Measurements from ENCODE around the gene TULP1.
"Not testable (repeated sequence)": the region's sequence is repeated elsewhere in the genome, so short reads cannot be mapped to it uniquely, and the experiment has no call there.

TULP1 gene

DNA sequence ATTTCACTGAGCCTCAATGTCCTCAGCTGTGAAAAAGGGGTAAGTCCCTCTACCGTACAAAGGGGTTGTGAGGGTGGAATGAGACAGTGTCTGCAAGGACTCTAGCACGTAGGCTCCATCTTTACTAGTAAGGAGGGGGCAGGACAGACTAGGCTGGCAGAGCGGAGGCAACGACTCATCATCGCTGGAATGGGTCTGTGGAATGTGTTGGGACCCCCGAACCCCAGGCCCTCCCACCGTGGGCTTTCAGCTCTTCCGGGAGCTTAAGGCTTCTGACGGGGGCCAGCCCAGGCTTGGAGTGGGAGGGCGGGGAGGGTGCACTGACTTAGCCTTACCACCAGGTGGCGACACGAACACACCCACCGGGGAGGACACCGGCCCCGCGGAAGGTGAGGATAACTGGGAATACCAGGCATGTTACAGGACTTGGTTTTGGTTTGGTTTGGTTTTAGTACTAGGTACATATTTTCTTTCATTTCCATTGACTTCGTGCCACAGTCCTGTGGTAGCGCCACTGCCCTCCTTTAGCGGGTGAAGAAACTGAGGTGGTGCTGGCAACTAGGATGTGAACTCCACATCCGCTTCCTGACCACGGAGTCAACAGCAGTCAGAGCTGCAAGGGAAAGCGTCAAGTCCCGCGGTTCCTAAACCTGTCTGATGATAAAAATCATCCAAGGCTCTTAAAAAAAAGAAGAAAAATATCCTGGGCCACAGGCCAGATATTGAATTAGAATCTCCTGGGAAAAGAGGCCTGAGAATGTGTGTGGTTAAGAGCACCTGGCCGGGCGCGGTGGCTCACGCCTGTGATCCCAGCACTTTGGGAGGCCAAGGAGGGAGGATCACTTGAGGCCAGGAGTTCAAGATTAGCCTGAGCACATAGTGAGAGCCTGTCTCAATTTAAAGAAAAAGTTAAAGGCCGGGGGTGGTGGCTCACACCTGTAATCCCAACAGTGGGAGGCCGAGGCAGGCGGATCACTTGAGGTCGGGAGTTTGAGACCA is 10.3 kb upstream of the TULP1 start:
- in situ Hi-C loops (cut with MboI; ENCODE audit: low pct_unique_long_range_greater_than_20kb, low sequenced_read_pairs, unreplicated experiment), result no loop called here
- DNase-seq (ENCODE audit: low spot score), result peak; percentile 84
- peak; percentile 93 for TF ChIP-seq CTCF (IDR thresholded peaks at IDR 0.05; ENCODE audit: extremely low read depth, insufficient read depth, missing control alignments)

DNA sequence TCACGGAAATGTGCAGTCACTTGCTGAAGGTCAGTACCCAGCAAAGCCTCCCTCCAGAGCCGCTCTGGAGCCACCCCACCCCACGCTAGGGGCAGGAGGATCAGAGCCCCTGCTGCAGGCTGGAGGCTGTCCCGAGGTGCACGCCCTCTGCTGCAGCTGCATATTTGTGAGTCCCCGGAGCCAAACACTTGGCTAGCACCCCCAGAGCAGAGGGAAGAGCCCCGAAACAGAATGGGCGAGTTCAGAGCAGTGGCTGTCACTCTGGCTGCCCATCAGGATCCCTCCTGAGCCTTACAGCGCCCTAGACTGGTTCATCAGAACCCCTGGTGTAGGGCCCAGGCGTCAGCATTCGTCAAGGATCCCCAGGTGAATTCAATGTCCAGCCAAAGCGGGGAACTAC is 9.5 kb upstream of the TULP1 start:
- DNase-seq (ENCODE audit: low spot score), result no peak
- in situ Hi-C loops (cut with MboI; ENCODE audit: low pct_unique_long_range_greater_than_20kb, low sequenced_read_pairs, unreplicated experiment), result no loop called here
- TF ChIP-seq CTCF (IDR thresholded peaks at IDR 0.05; ENCODE audit: extremely low read depth, insufficient read depth, missing control alignments), result no peak

- no peak for DNase-seq (ENCODE audit: low spot score)
- no peak for TF ChIP-seq CTCF (IDR thresholded peaks at IDR 0.05; ENCODE audit: extremely low read depth, insufficient read depth, missing control alignments)
- in situ Hi-C loops (cut with MboI; ENCODE audit: low pct_unique_long_range_greater_than_20kb, low sequenced_read_pairs, unreplicated experiment), result no loop called here
Observed at GRCh38 chr6:35521235-35521634, 8.5 kb upstream of the TULP1 start.

DNA sequence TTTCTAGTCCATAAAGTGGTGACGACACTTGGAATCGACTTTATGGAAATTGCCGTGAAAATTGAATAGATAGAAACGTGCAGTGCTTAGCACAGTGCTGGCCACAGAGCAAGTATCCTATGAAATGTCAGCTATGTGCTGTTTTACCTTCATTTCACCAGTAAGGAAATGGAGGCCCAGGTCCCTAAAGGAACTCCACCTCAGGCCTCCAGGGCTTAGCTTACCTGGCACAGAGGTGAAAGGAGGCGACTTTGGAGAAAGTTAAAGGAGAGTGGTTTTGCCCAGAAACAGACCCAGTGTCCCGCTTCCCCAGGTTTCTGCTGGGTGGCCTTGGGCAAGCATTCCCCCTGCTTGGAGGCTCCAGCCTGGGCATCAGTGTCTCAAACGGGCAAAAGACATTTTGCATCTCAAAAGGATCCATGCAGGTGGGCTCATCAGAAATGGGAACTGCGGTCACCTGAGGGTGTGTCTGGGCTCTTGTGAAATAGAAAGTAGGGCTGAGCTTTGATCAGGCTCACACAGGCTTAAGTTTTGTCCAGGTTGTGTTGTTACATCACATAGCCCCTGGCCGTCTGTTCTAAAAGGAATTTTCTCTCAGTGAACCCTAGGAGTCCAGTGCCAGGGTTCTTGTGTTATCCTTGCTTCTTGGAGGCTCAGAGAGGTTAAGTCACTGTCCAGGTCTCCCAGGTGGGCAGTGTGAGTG is 6.8 kb upstream of the TULP1 start:
- TF ChIP-seq CTCF (IDR thresholded peaks at IDR 0.05; ENCODE audit: extremely low read depth, insufficient read depth, missing control alignments), result no peak
- no peak for DNase-seq (ENCODE audit: low spot score)
- in situ Hi-C loops (cut with MboI; ENCODE audit: low pct_unique_long_range_greater_than_20kb, low sequenced_read_pairs, unreplicated experiment), result no loop called here

DNA sequence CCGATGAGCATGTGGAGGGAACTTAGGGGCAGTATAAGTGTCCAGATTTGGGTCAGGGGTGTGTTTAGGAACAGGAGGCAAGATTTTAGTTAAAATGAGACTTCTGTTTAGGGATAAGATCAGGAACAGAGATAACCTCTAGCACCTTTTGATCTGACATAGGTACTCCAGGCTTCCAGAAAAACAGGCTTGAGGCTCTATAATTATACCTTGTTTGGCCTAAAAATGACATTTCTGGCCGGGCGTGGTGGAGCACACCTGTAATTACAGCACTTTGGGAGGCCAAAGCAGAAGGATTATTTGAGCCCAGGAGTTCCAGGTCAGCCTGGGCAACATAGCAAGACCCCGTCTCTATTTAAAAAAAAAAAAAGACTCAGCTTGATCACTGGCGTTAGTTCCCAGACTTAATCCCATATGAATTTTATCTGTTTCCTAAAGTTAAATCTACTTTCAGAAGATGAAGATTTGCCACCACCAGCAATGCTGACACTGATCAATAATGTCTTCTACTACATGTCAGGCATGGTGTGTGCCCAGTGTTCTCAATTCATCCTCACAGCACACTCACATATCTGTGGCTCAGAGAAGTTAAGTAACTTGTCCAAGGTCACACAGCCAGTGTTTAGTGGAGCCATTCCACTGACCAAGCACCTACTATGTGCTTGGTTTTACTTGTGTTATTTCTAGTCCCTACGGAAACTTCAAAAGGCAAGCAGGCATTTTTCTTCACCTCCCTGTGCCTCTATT is 6.0 kb upstream of the TULP1 start:
- in situ Hi-C loops (cut with MboI; ENCODE audit: low pct_unique_long_range_greater_than_20kb, low sequenced_read_pairs, unreplicated experiment), result no loop called here
- no peak for DNase-seq (ENCODE audit: low spot score)
- no peak for TF ChIP-seq CTCF (IDR thresholded peaks at IDR 0.05; ENCODE audit: extremely low read depth, insufficient read depth, missing control alignments)

DNA sequence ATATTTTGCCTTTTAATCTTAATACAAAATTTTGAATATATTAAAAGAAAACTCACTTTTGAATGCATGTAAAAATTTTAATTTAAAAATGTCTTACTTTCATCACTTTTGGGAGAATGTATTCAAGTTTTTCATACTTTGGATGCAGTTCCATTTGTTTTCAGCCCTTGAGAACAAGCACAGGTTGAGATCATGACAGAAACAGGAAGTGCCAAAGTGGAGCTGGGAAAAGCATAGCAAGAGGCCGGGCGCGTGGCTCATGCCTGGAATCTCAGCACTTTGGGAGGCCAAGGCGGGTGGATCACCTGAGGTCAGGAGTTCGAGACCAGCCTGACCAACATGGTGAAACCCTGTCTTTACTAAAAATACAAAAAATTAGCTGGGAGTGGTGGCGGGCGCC is 5.3 kb upstream of the TULP1 start:
- in situ Hi-C loops (cut with MboI; ENCODE audit: low pct_unique_long_range_greater_than_20kb, low sequenced_read_pairs, unreplicated experiment); DNase-seq (ENCODE audit: low spot score): not testable (repeated sequence)

Measured in GM13977 (cell line).